GM20431 (cell line): Measurements from ENCODE around the gene CYGB.

Experiments
- in situ Hi-C: fragments of 300-500 bp; cut with MseI, MboI; formaldehyde crosslinking; loops from one replicate; pipeline ENCODE4 v1.15.0; 2020; ENCODE audit warnings: low sequenced_read_pairs; ENCODE audit not compliant: unreplicated experiment

The CYGB gene

GRCh38 chr17:76537578-76538280 lies at the start of gene CYGB:
TSS of gene CYGB (minus strand) at chr17:76537709. CDS start at chr17:76537542, 167 bp downstream.
- in situ Hi-C loops = no loop called here

- in situ Hi-C loops = no loop called here
Observed at GRCh38 chr17:76586741-76587487, 49.4 kb upstream of the CYGB start.

GRCh38 chr17:76585649-76586593 lies 48.4 kb upstream of the CYGB start, which contains the start of gene ST6GALNAC2:
TSS of gene ST6GALNAC2 (minus strand) at chr17:76585860. CDS start at chr17:76585808, 52 bp downstream.
- in situ Hi-C loops = no loop called here

- in situ Hi-C loops = no loop called here
Observed at GRCh38 chr17:76585033-76585648, 47.6 kb upstream of the CYGB start.

- in situ Hi-C loops = no loop called here
Observed at GRCh38 chr17:76584427-76585032, 47.0 kb upstream of the CYGB start.

GRCh38 chr17:76582660-76583059 lies 45.2 kb upstream of the CYGB start:
- in situ Hi-C loops = no loop called here

GRCh38 chr17:76581515-76581914 lies 44.0 kb upstream of the CYGB start:
- in situ Hi-C loops = no loop called here

GRCh38 chr17:76579281-76579680 lies 41.8 kb upstream of the CYGB start:
- in situ Hi-C loops = no loop called here

GRCh38 chr17:76578376-76578775 lies 40.9 kb upstream of the CYGB start:
- in situ Hi-C loops = no loop called here

- in situ Hi-C loops = no loop called here
Observed at GRCh38 chr17:76577876-76578275, 40.4 kb upstream of the CYGB start.

GRCh38 chr17:76576189-76576588 lies 38.7 kb upstream of the CYGB start:
- in situ Hi-C loops = no loop called here

GRCh38 chr17:76575570-76575969 lies 38.1 kb upstream of the CYGB start:
- in situ Hi-C loops = no loop called here

GRCh38 chr17:76574166-76574565 lies 36.7 kb upstream of the CYGB start:
- in situ Hi-C loops = no loop called here

- in situ Hi-C loops = no loop called here
Observed at GRCh38 chr17:76573096-76573495, 35.6 kb upstream of the CYGB start.

- in situ Hi-C loops = no loop called here
Observed at GRCh38 chr17:76572201-76572910, 34.8 kb upstream of the CYGB start.

GRCh38 chr17:76570877-76571471 lies 33.5 kb upstream of the CYGB start:
- in situ Hi-C loops = no loop called here

GRCh38 chr17:76570457-76570856 lies 32.9 kb upstream of the CYGB start:
- in situ Hi-C loops = no loop called here

- in situ Hi-C loops = no loop called here
Observed at GRCh38 chr17:76569607-76570279, 32.2 kb upstream of the CYGB start.
